Heart right ventricle (tissue), 16 donors: ENCODE results near the gene KLF7. TPM values are rescaled to one million over a fixed set of nuclear protein-coding genes. Genes with fewer than 3 reads are reported as not detected.
A peak's percentile ranks its signal among the peaks of the same experiment; 100 is the strongest.

Source experiments
- ATAC-seq, 8 donors: fragments of 200-7000 bp; cut with Tn5 transposase; one replicate each; pipeline ENCODE4 v1.9.1; 2020; ENCODE audit warnings: mild to moderate bottlenecking in 8 of 8, moderate library complexity in 8 of 8, moderate number of reproducible peaks in 1 of 8
- DNase-seq, 2 donors: peaks; one replicate each; pipeline ENCODE4 v3.0.0-alpha.2; 2020
- H3K27ac ChIP-seq, 10 donors: fragments of 200-600 bp; sonication (generic) in 2 of 10; one replicate each; pipeline versions ENCODE4 v1.5.0 to v1.8.0; 2020 to 2022; ENCODE audit warnings: mild to moderate bottlenecking in 3 of 10
- H3K27me3 ChIP-seq, 7 donors: fragments of 200-600 bp; one replicate each; pipeline ENCODE4 v1.8.0; 2021 to 2022; ENCODE audit warnings: mild to moderate bottlenecking in 2 of 7
- H3K36me3 ChIP-seq, 9 donors: fragments of 200-600 bp; sonication (generic) in 1 of 9; one replicate each; pipeline versions ENCODE4 v1.5.0 to v1.8.0; 2020 to 2022; ENCODE audit warnings: mild to moderate bottlenecking in 2 of 9
- H3K4me1 ChIP-seq, 9 donors: fragments of 200-600 bp; sonication (generic) in 1 of 9; one replicate each; pipeline versions ENCODE4 v1.5.0 to v1.8.0; 2020 to 2022; ENCODE audit warnings: mild to moderate bottlenecking in 4 of 9
- H3K4me3 ChIP-seq, 10 donors: fragments of 200-600 bp; sonication (generic) in 2 of 10; one replicate each; pipeline versions ENCODE4 v1.5.0 to v1.8.0; 2020 to 2022; ENCODE audit warnings: mild to moderate bottlenecking in 7 of 10, moderate library complexity in 2 of 10
- H3K9me3 ChIP-seq, 11 donors: fragments of 200-600 bp in 10 of 11; sonication (generic) in 2 of 11; one replicate each; pipeline versions ENCODE4 v1.5.0 to v1.8.0; 2013 to 2022; ENCODE audit warnings: mild to moderate bottlenecking in 2 of 11, control low read depth in 1 of 11, moderate library complexity in 1 of 11
- CTCF ChIP-seq, 9 donors: fragments of 200-600 bp; sonication (generic) in 2 of 9; IDR thresholded peaks; one replicate each; pipeline versions ENCODE4 v1.5.0 to v1.8.0; 2021 to 2022; ENCODE audit warnings: antibody characterized with exemption in 9 of 9, mild to moderate bottlenecking in 5 of 9, moderate library complexity in 1 of 9
- WGBS, 2 donors: extraction: QIAGEN DNeasy Blood & Tissue Kit; methylation state at CpG; one replicate each; pipeline ENCODE4 v1.1.7; 2013; ENCODE audit warnings: inconsistent platforms in 1 of 2; 5-methylcytosine and 5-hydroxymethylcytosine counted together
- intact Hi-C, 10 donors: fragments of 100-400 bp; cut with DNase I; formaldehyde crosslinking; loops; one replicate each; pipeline versions ENCODE4 v1.11.1 to v1.14.2; 2022
- polyA plus RNA-seq, 2 donors: library from polyadenylated mRNA; stranded (reverse); fragments of 200-250 nt; gene quantifications; one replicate each; pipeline ENCODE4 v1.2.3, GENCODE V29; 2013
- total RNA-seq, 10 donors: library from RNA; stranded (reverse); fragmentation: NEBNext Ultra II Directional in 3 of 10; extraction: Animal tissue kit (Norgen Biotek cat#: 25700) in 3 of 10; gene quantifications; one replicate each; pipeline versions ENCODE4 v1.2.1 to v1.2.4, GENCODE V29; 2021 to 2023
- donor health status: Arrhythmogenic right ventricular cardiomyopathy.
- donor health status: ischemic (EF 13 %, LVEDD 7.1; RV severe dilation, severe dysfunction).
- donor health status: healthy with polysubstance abuse.
- donor health status: DM: no; HTN: yes; CAD: no.
- donor health status: DM: no; HTN: no; CAD: no.
- donor health status: ischemic (EF 25% LVEDD 6.9; RV normal size, moderate dysfunction).
- donor health status: ischemic (EF 25% LVEDD 5.7; RV mildly dilated, moderate dysfunction).
- donor health status: healthy.
- donor health status: DM: yes; HTN: yes; CAD: no.
- donor health status: Ischemic cardiomyopathy.
- donor health status: ischemic (EF 35%, LVEDD 5.7; RV mildly dilated, moderate dysfunction).
- donor health status: nonischemic (EF 11% LVEDD 7.7; RV severe dilation, severe dysfunction).
- donor health status: DM: yes; HTN: yes; CAD: no.
- donor health status: PGD.
- donor health status: ischemic (EF 29% LVEDD 5.4; RV normal size, mild dysfunction).
- donor health status: nonischemic (EF 23%, LVEDD 6.1; RV moderate dilation, normal function).

Gene KLF7
- total and polyA plus RNA-seq, 12 donors = 5.0 to 51.8 (median 27.9) TPM

GRCh38 chr2:207092818-207093217 is 72.9 kb downstream of the KLF7 start:
- peak overlapping the region in 9 of 10 donors; percentile 41 to 86 (median 79) for H3K27ac ChIP-seq
- intact Hi-C loops = loop anchor here in 6 of 10 donors (5.0 to 10.0 kb wide), 4 partner anchors 39 to 72 kb away; partner anchors contain the start of gene KLF7 (in 1 of the 6)
- peak in 2 of 8 donors; percentile 47 to 56 for ATAC-seq
- no peak for DNase-seq
- peaks cover 33 to 99% (median 93%) of the 10 kb centered on the region in 9 donors for H3K4me1 ChIP-seq
- H3K36me3 ChIP-seq = peaks cover 0 to 10% (median 0%) of the 10 kb centered on the region in 9 donors
- H3K27me3 ChIP-seq = no peaks in the 10 kb centered on the region
- H3K9me3 ChIP-seq = peaks cover 0 to 6% (median 0%) of the 10 kb centered on the region in 11 donors
- no peak for TF ChIP-seq CTCF (IDR thresholded peaks at IDR 0.05)
- H3K4me3 ChIP-seq = no peak overlapping the region

GRCh38 chr2:207091928-207092327 is 73.8 kb downstream of the KLF7 start:
- no peak for DNase-seq
- Histone ChIP-seq H3K4me3 (no peak overlapping the region), H3K4me1 (peaks cover 36 to 99% (median 93%) of the 10 kb centered on the region in 9 donors), H3K9me3 (peaks cover 0 to 6% (median 0%) of the 10 kb centered on the region in 11 donors), H3K36me3 (peaks cover 0 to 19% (median 0%) of the 10 kb centered on the region in 9 donors), H3K27me3 (no peaks in the 10 kb centered on the region), H3K27ac (peak overlapping the region; percentile 24 to 86 (median 78))
- TF ChIP-seq CTCF (IDR thresholded peaks at IDR 0.05) = no peak
- WGBS, 2 donors = 84 to 93% methylated on average over 2 of the region's 2 CpGs
- ATAC-seq = peak in 5 of 8 donors; percentile 9 to 20 (median 17)
- intact Hi-C loops = loop anchor here in 6 of 10 donors (5.0 to 10.0 kb wide), 4 partner anchors 40 to 73 kb away; partner anchors contain the start of gene KLF7 (in 1 of the 6)

GRCh38 chr2:207091176-207091575 is 74.6 kb downstream of the KLF7 start:
- Histone ChIP-seq H3K36me3 (peaks cover 0 to 27% (median 5%) of the 10 kb centered on the region in 9 donors), H3K27ac (peak overlapping the region; percentile 24 to 86 (median 78)), H3K4me3 (no peak overlapping the region), H3K27me3 (no peaks in the 10 kb centered on the region), H3K4me1 (peaks cover 34 to 99% (median 93%) of the 10 kb centered on the region in 9 donors), H3K9me3 (peaks cover 0 to 6% (median 0%) of the 10 kb centered on the region in 11 donors)
- WGBS, 2 donors = 12 to 14% methylated on average over 2 of the region's 2 CpGs
- intact Hi-C loops = loop anchor here in 6 of 10 donors (5.0 to 10.0 kb wide), 4 partner anchors 41 to 74 kb away; partner anchors contain the start of gene KLF7 (in 1 of the 6)
- no peak for TF ChIP-seq CTCF (IDR thresholded peaks at IDR 0.05)
- ATAC-seq = peak; percentile 73 to 87 (median 80)
- DNase-seq = no peak

- peak overlapping the region; percentile 24 to 86 (median 78) for H3K27ac ChIP-seq
- no peak for DNase-seq
- no peak for TF ChIP-seq CTCF (IDR thresholded peaks at IDR 0.05)
- H3K36me3 ChIP-seq = peaks cover 0 to 35% (median 5%) of the 10 kb centered on the region in 9 donors
- H3K4me1 ChIP-seq = peaks cover 32 to 99% (median 96%) of the 10 kb centered on the region in 9 donors
- intact Hi-C loops = loop anchor here in 6 of 10 donors (5.0 to 10.0 kb wide), 4 partner anchors 42 to 74 kb away; partner anchors contain the start of gene KLF7 (in 1 of the 6)
- peaks cover 0 to 6% (median 0%) of the 10 kb centered on the region in 11 donors for H3K9me3 ChIP-seq
- no peaks in the 10 kb centered on the region for H3K27me3 ChIP-seq
- ATAC-seq = peak in 1 of 8 donors; percentile 27
- WGBS, 2 donors = 49% methylated on average over 5 of the region's 5 CpGs
- H3K4me3 ChIP-seq = no peak overlapping the region
These were observed 75.4 kb downstream of the KLF7 start for GRCh38 chr2:207090389-207090788.
